Measurements from ENCODE around the gene DNAL1. TPM values are rescaled to one million over a fixed set of nuclear protein-coding genes. Genes with fewer than 3 reads are reported as not detected.

Gene DNAL1
- total and polyA plus RNA-seq, 2 of the 13 experiments (the other 11 are each of a cell fraction or from before 2014, with no cell fraction given): 1.4 to 13.3 TPM

- TF ChIP-seq ZXDC (CRISPR knock-in tag; IDR thresholded peaks at IDR 0.05) (no peak), TOPORS (CRISPR knock-in tag; IDR thresholded peaks at IDR 0.05) (no peak), ZNF468 (CRISPR knock-in tag; IDR thresholded peaks at IDR 0.05) (no peak), ZNF367 (CRISPR knock-in tag; IDR thresholded peaks at IDR 0.05; ENCODE audit: borderline replicate concordance) (no peak), ZBTB40 (IDR thresholded peaks at IDR 0.05) (no peak), ZBTB40 (CRISPR knock-in tag; IDR thresholded peaks at IDR 0.05) (peak; percentile 71; the same call in 1 of the 2 replicates), ARID2 (CRISPR knock-in tag; IDR thresholded peaks at IDR 0.05; ENCODE audit: borderline replicate concordance) (no peak), ZNF83 (CRISPR knock-in tag; IDR thresholded peaks at IDR 0.05; ENCODE audit: borderline replicate concordance) (no peak), MAF1 (CRISPR knock-in tag; IDR thresholded peaks at IDR 0.05; ENCODE audit: borderline replicate concordance) (no peak), ZBTB44 (CRISPR knock-in tag; IDR thresholded peaks at IDR 0.05) (no peak), ZFX (CRISPR knock-in tag; IDR thresholded peaks at IDR 0.05; ENCODE audit: low read depth) (peak; percentile 67), SALL1 (CRISPR knock-in tag; IDR thresholded peaks at IDR 0.05) (peak; percentile 30; the same call in 1 of the 2 replicates), ZNF224 (CRISPR knock-in tag; IDR thresholded peaks at IDR 0.05) (no peak), ZZZ3 (CRISPR knock-in tag; IDR thresholded peaks at IDR 0.05; ENCODE audit: borderline replicate concordance) (no peak), HES4 (CRISPR knock-in tag; IDR thresholded peaks at IDR 0.05; ENCODE audit: borderline replicate concordance) (no peak)
These were observed 11.4 kb upstream of the DNAL1 start (continued) for GRCh38 chr14:73633116-73634010.

Measured in HepG2 (cell line).